Endothelial cell (in vitro differentiated cells): ENCODE data around the gene CEP170B. TPM values are rescaled to one million over a fixed set of nuclear protein-coding genes. Genes with fewer than 3 reads are reported as not detected.

Experiments used
- DNase-seq: peaks from one replicate; pipeline ENCODE4 v3.0.0; 2021; ENCODE audit warnings: low spot score
- H3K27ac Mint-ChIP-seq: one replicate; pipeline ENCODE4 v1.8.0; 2021; ENCODE audit warnings: mixed read lengths, inconsistent platforms; ENCODE audit not compliant: unreplicated experiment
- H3K27me3 Mint-ChIP-seq: one replicate; pipeline ENCODE4 v1.8.0; 2021; ENCODE audit warnings: mild to moderate bottlenecking, moderate library complexity, mixed read lengths, inconsistent platforms; ENCODE audit not compliant: unreplicated experiment
- H3K36me3 Mint-ChIP-seq: one replicate; pipeline ENCODE4 v1.8.0; 2021; ENCODE audit warnings: mild to moderate bottlenecking, low read depth, mixed read lengths, inconsistent platforms; ENCODE audit not compliant: unreplicated experiment
- H3K4me1 Mint-ChIP-seq: one replicate; pipeline ENCODE4 v1.8.0; 2021; ENCODE audit warnings: mild to moderate bottlenecking, mixed read lengths, inconsistent platforms; ENCODE audit not compliant: unreplicated experiment
- H3K4me3 Mint-ChIP-seq: one replicate; pipeline ENCODE4 v1.8.0; 2021; ENCODE audit warnings: mild to moderate bottlenecking, mixed read lengths, inconsistent platforms; ENCODE audit not compliant: unreplicated experiment
- H3K9me3 Mint-ChIP-seq: one replicate; pipeline ENCODE4 v1.8.0; 2021; ENCODE audit warnings: mixed read lengths, inconsistent platforms; ENCODE audit not compliant: unreplicated experiment
- CTCF ChIP-seq: fragments of 200-600 bp; sonication (generic); IDR thresholded peaks from one replicate; pipeline ENCODE4 v1.5.0; 2021; ENCODE audit warnings: antibody characterized with exemption; ENCODE audit not compliant: unreplicated experiment
- total RNA-seq: library from RNA; stranded (reverse); fragmentation: NEBNext Ultra II Directional; extraction: Animal tissue kit (Norgen Biotek cat#: 25700); gene quantifications from one replicate; pipeline ENCODE4 v1.2.1, GENCODE V29; 2021; ENCODE audit not compliant: unreplicated experiment

Gene CEP170B
- total RNA-seq, 1 donor from 2014 or later: 11.3 TPM

GRCh38 chr14:104879983-104880565 is 15.0 kb downstream of the CEP170B start:
- no peak overlapping the region for H3K27ac Mint-ChIP-seq
- H3K27me3 Mint-ChIP-seq: peaks cover 4% of the 10 kb centered on the region
- H3K4me1 Mint-ChIP-seq: no peaks in the 10 kb centered on the region
- no peak overlapping the region for H3K4me3 Mint-ChIP-seq
- H3K9me3 Mint-ChIP-seq: no peaks in the 10 kb centered on the region
- peaks cover 5% of the 10 kb centered on the region for H3K36me3 Mint-ChIP-seq
- TF ChIP-seq CTCF: no peak
- no peak for DNase-seq

GRCh38 chr14:104880584-104881210 is 15.6 kb downstream of the CEP170B start:
- H3K36me3 Mint-ChIP-seq: peaks cover 5% of the 10 kb centered on the region
- H3K4me1 Mint-ChIP-seq: no peaks in the 10 kb centered on the region
- H3K27me3 Mint-ChIP-seq: peaks cover 4% of the 10 kb centered on the region
- TF ChIP-seq CTCF: no peak
- no peaks in the 10 kb centered on the region for H3K9me3 Mint-ChIP-seq
- no peak overlapping the region for H3K27ac Mint-ChIP-seq
- H3K4me3 Mint-ChIP-seq: no peak overlapping the region
- DNase-seq: no peak

- no peak overlapping the region for H3K27ac Mint-ChIP-seq
- peaks cover 5% of the 10 kb centered on the region for H3K36me3 Mint-ChIP-seq
- H3K4me3 Mint-ChIP-seq: no peak overlapping the region
- peak; percentile 3 for DNase-seq
- no peaks in the 10 kb centered on the region for H3K9me3 Mint-ChIP-seq
- no peaks in the 10 kb centered on the region for H3K4me1 Mint-ChIP-seq
- TF ChIP-seq CTCF: no peak
- H3K27me3 Mint-ChIP-seq: peaks cover 4% of the 10 kb centered on the region
Measured at GRCh38 chr14:104881369-104881979, 16.4 kb downstream of the CEP170B start.

- Mint-ChIP-seq H3K27ac (no peak overlapping the region), H3K4me3 (no peak overlapping the region), H3K27me3 (peaks cover 4% of the 10 kb centered on the region), H3K4me1 (no peaks in the 10 kb centered on the region), H3K9me3 (no peaks in the 10 kb centered on the region), H3K36me3 (peaks cover 5% of the 10 kb centered on the region)
- no peak for TF ChIP-seq CTCF
- DNase-seq: peak; percentile 4
Measured at GRCh38 chr14:104882325-104882973, 17.4 kb downstream of the CEP170B start.
